ENCODE results near the gene CRYBB2.
"Not testable (repeated sequence)": the region's sequence is repeated elsewhere in the genome, so short reads cannot be mapped to it uniquely, and the experiment has no call there.

The CRYBB2 gene

GRCh38 chr22:25199731-25200520, 19.5 kb upstream of the CRYBB2 start, which contains the start of gene CRYBB3:
CRYBB3 (plus strand) TSS chr22:25199858; CDS start chr22:25201397, 1,539 bp downstream.
- no peak for DNase-seq

- DNase-seq: no peak
Observed at GRCh38 chr22:25200967-25201366, 18.5 kb upstream of the CRYBB2 start.

GRCh38 chr22:25201557-25202273, 17.7 kb upstream of the CRYBB2 start:
- no peak for DNase-seq

- peak in 36 of 56 donors; percentile 2 to 71 (median 20) for DNase-seq
Observed at GRCh38 chr22:25202290-25202921, 17.0 kb upstream of the CRYBB2 start.

GRCh38 chr22:25203082-25203481, 16.4 kb upstream of the CRYBB2 start:
- DNase-seq: no peak

GRCh38 chr22:25204547-25204946, 14.9 kb upstream of the CRYBB2 start:
- DNase-seq: not testable (repeated sequence)

- DNase-seq: no peak
Observed at GRCh38 chr22:25205847-25206246, 13.6 kb upstream of the CRYBB2 start.

GRCh38 chr22:25206998-25207397, 12.4 kb upstream of the CRYBB2 start:
- DNase-seq: no peak

- DNase-seq: no peak
Observed at GRCh38 chr22:25207553-25208157, 11.8 kb upstream of the CRYBB2 start.

GRCh38 chr22:25208328-25208727, 11.1 kb upstream of the CRYBB2 start:
- DNase-seq: no peak

- no peak for DNase-seq
Observed at GRCh38 chr22:25208743-25209505, 10.5 kb upstream of the CRYBB2 start.

GRCh38 chr22:25210793-25211192, 8.6 kb upstream of the CRYBB2 start:
- DNase-seq: no peak

GRCh38 chr22:25212337-25212736, 7.1 kb upstream of the CRYBB2 start:
- DNase-seq: no peak

- no peak for DNase-seq
Observed at GRCh38 chr22:25213221-25213620, 6.2 kb upstream of the CRYBB2 start.

GRCh38 chr22:25216230-25216629, 3.2 kb upstream of the CRYBB2 start:
- DNase-seq: no peak

GRCh38 chr22:25219948-25220442, 556 bp downstream of the CRYBB2 start:
- no peak for DNase-seq

- no peak for DNase-seq
Observed at GRCh38 chr22:25221790-25222189, 2.4 kb downstream of the CRYBB2 start.

GRCh38 chr22:25223269-25223850, 3.9 kb downstream of the CRYBB2 start:
- DNase-seq: no peak

GRCh38 chr22:25228822-25229221, 9.4 kb downstream of the CRYBB2 start:
- no peak for DNase-seq

- not testable (repeated sequence) for DNase-seq
Observed at GRCh38 chr22:25230760-25231159, 11.3 kb downstream of the CRYBB2 start.

Measured in amygdala (tissue), 56 donors.